Measurements from ENCODE around the gene LRRC8C.

The LRRC8C gene

DNA sequence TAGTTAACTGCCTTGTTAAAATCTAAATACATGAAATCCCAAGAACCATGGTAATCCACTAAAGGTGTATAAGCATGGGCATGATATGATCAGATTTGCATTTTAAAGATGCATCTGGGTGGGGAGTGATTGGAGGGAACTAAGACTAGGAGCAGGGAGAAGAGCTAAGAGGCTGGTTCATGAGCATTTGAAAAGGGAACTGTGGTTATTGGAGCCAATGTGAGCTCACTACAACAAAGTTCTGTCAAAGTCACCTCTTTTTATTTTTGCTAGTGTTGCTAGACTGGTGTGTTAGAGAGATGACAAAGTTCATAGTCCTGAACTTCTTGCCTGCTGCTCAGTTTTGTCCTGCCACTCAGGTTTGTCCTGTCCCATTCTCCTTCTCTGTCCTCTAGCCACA, 120.8 kb downstream of the LRRC8C start:
- TF ChIP-seq, protein P1, sequence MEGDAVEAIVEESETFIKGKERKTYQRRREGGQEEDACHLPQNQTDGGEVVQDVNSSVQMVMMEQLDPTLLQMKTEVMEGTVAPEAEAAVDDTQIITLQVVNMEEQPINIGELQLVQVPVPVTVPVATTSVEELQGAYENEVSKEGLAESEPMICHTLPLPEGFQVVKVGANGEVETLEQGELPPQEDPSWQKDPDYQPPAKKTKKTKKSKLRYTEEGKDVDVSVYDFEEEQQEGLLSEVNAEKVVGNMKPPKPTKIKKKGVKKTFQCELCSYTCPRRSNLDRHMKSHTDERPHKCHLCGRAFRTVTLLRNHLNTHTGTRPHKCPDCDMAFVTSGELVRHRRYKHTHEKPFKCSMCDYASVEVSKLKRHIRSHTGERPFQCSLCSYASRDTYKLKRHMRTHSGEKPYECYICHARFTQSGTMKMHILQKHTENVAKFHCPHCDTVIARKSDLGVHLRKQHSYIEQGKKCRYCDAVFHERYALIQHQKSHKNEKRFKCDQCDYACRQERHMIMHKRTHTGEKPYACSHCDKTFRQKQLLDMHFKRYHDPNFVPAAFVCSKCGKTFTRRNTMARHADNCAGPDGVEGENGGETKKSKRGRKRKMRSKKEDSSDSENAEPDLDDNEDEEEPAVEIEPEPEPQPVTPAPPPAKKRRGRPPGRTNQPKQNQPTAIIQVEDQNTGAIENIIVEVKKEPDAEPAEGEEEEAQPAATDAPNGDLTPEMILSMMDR (IDR thresholded peaks at IDR 0.05): no peak

DNA sequence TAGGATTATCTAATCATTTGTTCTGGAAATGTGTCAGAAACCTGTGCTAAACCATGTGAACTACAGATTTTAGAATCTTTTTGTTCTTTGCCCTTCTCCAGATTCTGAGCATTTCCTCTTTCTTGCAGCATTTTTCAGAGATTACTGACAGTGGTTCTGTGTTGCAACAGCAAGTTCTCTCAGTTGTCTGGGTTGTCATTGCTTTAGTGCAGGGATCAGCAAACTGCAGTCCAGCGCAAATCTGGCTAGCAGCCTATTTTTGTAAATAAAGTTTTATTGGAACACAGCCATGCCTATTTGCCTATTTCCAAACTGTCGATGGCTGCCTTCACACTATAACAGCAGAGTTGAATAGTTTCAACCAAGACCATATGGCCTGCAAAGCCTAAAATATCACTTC, 121.6 kb downstream of the LRRC8C start:
- TF ChIP-seq, protein P1 (IDR thresholded peaks at IDR 0.05): no peak

DNA sequence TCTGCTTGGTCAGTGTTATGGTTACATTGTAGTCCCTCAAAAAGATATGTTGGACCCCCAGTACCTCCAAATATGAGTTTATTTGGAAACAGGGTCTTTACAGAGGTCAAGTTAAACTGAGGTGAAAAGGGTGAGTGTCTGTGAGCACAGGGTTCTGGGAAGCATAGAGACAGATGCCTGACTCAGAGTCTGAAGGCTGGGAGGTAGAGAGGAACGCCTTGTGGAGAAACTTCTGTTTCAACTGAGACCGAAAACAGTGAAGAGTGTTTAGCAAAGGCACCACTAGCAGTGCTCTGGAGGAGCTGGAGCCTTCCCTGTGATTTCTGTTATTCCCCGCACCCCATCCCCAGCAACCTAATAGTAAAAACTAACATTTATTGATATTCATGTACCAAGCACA, 122.7 kb downstream of the LRRC8C start:
- TF ChIP-seq, protein P1 (IDR thresholded peaks at IDR 0.05): no peak

DNA sequence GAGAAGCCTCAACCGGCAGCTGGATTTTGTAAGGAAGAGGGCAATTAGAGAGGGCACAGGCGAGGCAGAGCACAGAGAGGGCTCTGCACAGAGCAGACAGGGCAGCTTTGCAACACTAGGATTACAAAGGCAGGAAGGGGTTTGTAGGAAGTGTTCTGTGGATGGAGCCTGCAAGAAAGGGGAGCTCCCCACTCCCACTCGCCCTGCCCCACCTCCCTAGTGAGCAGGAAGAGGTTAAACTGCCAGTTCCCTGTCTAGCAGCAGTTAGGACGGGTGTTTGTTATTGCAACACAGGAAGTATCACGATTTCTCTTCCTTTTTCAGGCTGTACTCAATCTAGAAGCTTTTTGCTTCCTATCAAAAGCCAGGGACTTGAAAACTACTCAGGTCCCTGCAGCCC, 124.6 kb downstream of the LRRC8C start:
- TF ChIP-seq, protein P1 (IDR thresholded peaks at IDR 0.05): no peak

DNA sequence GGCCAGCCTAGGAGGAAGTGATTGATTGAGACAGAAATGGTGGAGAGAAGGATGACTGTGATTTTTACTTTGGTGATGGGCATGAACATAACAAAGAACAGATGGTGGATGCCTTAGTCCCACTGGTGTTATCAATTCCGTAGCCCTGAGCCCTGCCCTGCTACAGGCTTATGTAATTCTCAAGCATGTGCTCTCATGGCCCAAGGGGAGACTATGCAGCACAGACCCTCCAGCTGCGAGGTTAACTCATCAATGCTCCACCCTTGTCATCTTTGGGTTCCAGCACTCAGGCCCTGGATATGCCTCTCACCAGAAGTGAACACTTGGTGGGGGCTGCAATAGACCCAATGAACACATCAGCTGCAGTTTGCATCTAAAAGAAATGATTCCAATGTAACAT, 125.2 kb downstream of the LRRC8C start:
- TF ChIP-seq, protein P1 (IDR thresholded peaks at IDR 0.05): no peak

DNA sequence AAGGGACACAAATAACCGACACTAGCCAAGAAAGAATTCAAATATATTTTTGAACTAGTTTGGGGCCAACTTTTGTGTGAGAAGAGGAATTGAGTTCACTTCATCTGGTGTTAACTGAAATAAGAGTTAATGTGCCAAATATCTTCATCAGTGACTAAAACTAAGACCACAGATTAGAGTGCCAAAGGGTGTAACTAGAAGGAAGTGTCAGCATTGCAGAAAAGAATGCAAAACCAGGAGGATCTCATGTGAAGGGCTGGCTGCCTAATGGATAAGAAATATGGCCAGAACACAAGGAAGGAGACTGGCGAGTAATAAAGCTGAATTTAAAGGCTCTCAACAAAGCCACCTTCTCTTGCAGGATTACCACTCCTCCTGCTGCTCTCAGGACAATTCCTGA, 126.1 kb downstream of the LRRC8C start:
- TF ChIP-seq, protein P1 (IDR thresholded peaks at IDR 0.05): no peak

DNA sequence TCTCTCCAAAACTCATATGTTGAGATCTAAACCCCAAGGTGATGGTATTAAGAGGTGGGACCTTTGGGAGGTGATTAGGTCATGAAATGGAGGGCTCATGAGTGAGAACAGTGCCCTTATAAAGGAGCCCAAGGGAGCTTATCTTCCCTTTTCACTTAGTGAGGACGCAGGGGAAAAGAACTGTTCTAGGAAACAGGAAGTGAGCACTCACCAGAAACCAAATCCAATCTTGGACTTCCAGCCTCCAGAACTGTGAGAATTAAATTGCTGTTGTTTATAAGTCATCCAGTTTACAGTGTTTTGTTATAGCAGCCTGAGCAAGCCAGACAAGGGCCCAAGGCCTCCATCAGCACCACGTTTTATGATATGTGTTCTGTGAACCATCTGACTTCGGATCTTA, 127.6 kb downstream of the LRRC8C start:
- TF ChIP-seq, protein P1 (IDR thresholded peaks at IDR 0.05): no peak

DNA sequence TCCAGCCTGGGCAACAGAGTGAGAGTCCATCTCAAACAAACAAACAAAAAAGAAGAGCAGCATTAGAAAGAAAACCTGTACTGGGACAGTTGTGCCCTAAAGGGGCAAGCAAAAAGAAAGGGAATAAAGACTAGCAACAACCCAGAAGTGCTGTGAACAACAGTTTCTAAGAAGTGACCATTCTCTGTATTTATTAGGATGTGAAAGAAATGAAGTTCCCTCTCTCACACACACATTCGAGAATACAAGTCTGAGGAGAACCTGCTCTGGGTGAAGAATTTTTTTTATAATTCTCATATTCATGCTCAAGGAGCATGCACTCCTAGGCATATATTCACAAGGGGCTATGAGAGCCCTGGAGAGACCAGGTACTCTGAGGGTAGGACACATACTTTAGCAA, 128.4 kb downstream of the LRRC8C start:
- TF ChIP-seq, protein P1 (IDR thresholded peaks at IDR 0.05): no peak

Data from LNCAP (cell line).